Tibial artery (tissue), 4 donors: ENCODE results near the gene FDXR.

Experiments used
- DNase-seq, 2 donors: peaks; one replicate each; pipeline ENCODE4 v3.0.0-alpha.2; 2019
- H3K27ac ChIP-seq, 2 donors: fragments of 200-600 bp; sonication (generic) in 1 of 2; 1 replicate in 1 of 2; 2 replicates in 1 of 2; pipeline ENCODE4 v1.5.1; 2018 to 2019; ENCODE audit warnings: mild to moderate bottlenecking in 1 of 2
- H3K27me3 ChIP-seq, 2 donors: fragments of 200-600 bp; sonication (generic) in 1 of 2; one replicate each; pipeline versions ENCODE4 v1.5.1 to v1.6.0; 2016 to 2019
- H3K36me3 ChIP-seq, 3 donors: fragments of 200-600 bp; sonication (generic) in 2 of 3; one replicate each; pipeline ENCODE4 v1.5.1; 2016 to 2019; ENCODE audit warnings: mild to moderate bottlenecking in 2 of 3
- H3K4me1 ChIP-seq, 4 donors: fragments of 200-600 bp; sonication (generic) in 2 of 4; 1 replicate in 3 of 4; 2 replicates in 1 of 4; pipeline ENCODE4 v1.5.1; 2016 to 2019
- H3K4me3 ChIP-seq, 2 donors: fragments of 200-600 bp; sonication (generic) in 1 of 2; 1 replicate in 1 of 2; 2 replicates in 1 of 2; pipeline ENCODE4 v1.5.1; 2018 to 2019; ENCODE audit warnings: mild to moderate bottlenecking in 2 of 2
- H3K9me3 ChIP-seq, 3 donors: fragments of 200-600 bp; sonication (generic) in 1 of 3; one replicate each; pipeline ENCODE4 v1.5.1; 2016 to 2019
- intact Hi-C: fragments of 100-400 bp; cut with DNase I; formaldehyde crosslinking; loops from one replicate; pipeline ENCODE4 v1.15.0; 2023; ENCODE audit warnings: low total_unique reads
- TF ChIP-seq, protein P1 (sequence below), 2 experiments: fragments of 200-600 bp in 1 of 2; fragments of 450-650 bp in 1 of 2; IDR thresholded peaks; one replicate each; pipeline ENCODE4 v1.5.1; 2017 to 2019; ENCODE audit warnings: antibody characterized with exemption in 2 of 2, mild to moderate bottlenecking in 1 of 2, moderate library complexity in 1 of 2

Gene FDXR

DNA sequence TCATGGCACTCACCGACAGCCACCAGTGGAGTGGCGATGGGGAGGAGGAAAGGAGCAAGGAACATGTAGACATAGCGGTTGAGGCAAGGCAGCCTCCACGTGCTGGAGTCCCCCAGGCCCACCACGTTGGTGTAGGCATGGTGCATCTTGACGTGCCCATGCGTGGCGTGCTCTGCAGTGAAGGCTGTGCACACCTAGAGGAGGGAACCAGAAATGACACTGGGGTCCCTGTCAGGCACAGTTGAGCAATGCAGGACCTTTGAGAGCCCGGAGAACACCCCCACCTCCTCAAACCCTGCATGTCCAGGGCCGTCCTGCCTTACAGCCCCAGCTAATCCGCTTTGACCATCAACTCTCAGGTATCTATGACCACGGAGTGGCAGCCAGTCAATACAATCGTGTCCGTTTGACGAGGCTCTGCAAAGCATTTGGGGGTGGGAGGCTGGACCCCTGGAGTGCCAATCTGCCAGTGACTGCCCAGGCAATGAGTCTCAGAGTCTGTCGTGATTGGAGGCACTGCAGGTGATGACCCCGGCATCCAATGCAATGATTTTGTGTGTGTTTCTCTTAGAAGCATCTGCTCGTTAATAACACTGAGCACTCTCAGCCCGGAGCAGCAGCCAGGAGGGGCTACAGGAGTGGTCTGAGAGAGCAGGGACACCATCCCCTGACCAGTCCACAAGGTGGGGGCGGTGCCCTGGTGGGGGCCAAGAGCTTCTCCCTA is 9.9 kb upstream of the FDXR start:
- no peak for DNase-seq
- Histone ChIP-seq H3K9me3 (no peaks in the 10 kb centered on the region), H3K27me3 (peaks cover 0 to 66% of the 10 kb centered on the region in 2 donors), H3K4me1 (no peaks in the 10 kb centered on the region), H3K4me3 (no peak overlapping the region), H3K36me3 (no peaks in the 10 kb centered on the region), H3K27ac (no peak overlapping the region)
- intact Hi-C loops: no loop called here
- TF ChIP-seq, protein P1, sequence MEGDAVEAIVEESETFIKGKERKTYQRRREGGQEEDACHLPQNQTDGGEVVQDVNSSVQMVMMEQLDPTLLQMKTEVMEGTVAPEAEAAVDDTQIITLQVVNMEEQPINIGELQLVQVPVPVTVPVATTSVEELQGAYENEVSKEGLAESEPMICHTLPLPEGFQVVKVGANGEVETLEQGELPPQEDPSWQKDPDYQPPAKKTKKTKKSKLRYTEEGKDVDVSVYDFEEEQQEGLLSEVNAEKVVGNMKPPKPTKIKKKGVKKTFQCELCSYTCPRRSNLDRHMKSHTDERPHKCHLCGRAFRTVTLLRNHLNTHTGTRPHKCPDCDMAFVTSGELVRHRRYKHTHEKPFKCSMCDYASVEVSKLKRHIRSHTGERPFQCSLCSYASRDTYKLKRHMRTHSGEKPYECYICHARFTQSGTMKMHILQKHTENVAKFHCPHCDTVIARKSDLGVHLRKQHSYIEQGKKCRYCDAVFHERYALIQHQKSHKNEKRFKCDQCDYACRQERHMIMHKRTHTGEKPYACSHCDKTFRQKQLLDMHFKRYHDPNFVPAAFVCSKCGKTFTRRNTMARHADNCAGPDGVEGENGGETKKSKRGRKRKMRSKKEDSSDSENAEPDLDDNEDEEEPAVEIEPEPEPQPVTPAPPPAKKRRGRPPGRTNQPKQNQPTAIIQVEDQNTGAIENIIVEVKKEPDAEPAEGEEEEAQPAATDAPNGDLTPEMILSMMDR (IDR thresholded peaks at IDR 0.05): no peak

DNA sequence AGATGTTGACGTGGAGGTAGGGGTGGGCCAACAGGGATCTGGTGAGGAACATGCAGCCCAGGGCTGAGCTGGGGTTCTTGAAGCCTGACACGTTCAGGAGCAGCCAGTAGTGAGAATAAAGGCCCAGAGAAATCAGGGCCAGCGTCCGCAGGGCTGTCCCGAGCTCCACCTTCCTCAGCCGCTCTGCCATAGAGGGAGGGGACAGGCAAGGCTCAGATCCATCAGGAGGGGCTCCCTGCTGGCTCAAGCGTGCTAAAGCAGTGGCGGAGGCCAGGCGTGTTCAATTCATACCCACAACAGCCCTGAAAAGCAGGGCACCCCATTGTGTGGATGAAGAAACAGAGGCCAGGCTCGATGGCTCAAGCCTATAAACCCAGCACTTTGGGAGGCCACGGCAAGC is 8.3 kb upstream of the FDXR start:
- no peak overlapping the region for H3K27ac ChIP-seq
- H3K27me3 ChIP-seq: peaks cover 0 to 64% of the 10 kb centered on the region in 2 donors
- no peaks in the 10 kb centered on the region for H3K4me1 ChIP-seq

DNA sequence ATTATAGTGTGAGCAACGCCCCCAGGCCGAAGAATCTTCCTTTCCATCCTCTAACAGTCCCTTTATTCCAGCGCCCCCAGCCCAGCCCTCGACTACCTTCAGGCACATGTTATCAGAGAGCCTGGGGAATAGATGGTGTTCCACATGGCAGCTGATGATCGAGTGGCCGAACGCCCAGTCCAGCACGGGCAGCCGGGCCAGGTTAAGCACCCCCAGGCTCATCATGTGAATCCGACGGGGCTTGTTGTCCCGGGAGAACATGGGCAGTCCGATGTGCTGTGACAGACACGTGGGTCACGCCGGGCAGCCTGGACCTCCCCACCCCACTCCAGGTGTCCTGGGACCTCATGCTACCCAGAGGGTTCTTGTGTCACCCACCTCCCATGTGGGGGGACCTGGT is 6.5 kb upstream of the FDXR start:
- TF ChIP-seq, protein P1 (IDR thresholded peaks at IDR 0.05): no peak
- intact Hi-C loops: no loop called here
- no peaks in the 10 kb centered on the region for H3K4me1 ChIP-seq
- H3K27me3 ChIP-seq: peaks cover 0 to 55% of the 10 kb centered on the region in 2 donors
- H3K36me3 ChIP-seq: no peaks in the 10 kb centered on the region
- no peak overlapping the region for H3K4me3 ChIP-seq
- no peak overlapping the region for H3K27ac ChIP-seq
- H3K9me3 ChIP-seq: no peaks in the 10 kb centered on the region
- DNase-seq: no peak

More for the DNA sequence above, 8.3 kb upstream of the FDXR start:
- intact Hi-C loops: no loop called here
- H3K36me3 ChIP-seq: no peaks in the 10 kb centered on the region
- no peaks in the 10 kb centered on the region for H3K9me3 ChIP-seq
- no peak for DNase-seq
- TF ChIP-seq, protein P1 (IDR thresholded peaks at IDR 0.05): no peak
- H3K4me3 ChIP-seq: no peak overlapping the region

DNA sequence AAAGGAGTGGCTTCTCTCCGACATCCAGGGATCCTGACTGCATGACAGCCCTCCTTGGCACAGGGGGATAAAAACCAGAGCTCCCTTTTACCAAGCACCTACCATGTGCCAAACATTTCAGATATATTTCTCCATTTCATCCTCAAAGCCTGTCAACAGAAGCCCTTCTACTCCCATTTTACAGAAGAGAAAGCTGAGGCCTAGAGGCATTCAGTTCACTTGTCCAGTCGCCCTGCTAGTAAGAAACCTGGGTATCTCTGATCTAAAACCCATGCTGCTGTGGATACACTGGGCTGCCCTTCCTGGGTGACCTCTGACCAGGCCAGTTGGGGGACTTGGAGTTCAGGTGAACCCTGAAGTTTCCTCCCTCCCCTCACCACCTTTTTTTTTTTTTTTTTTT is 5.9 kb upstream of the FDXR start:
- Histone ChIP-seq H3K27ac (no peak overlapping the region), H3K4me1 (peaks cover 0 to 6% (median 2%) of the 10 kb centered on the region in 4 donors), H3K36me3 (no peaks in the 10 kb centered on the region), H3K27me3 (peaks cover 0 to 49% of the 10 kb centered on the region in 2 donors), H3K4me3 (no peak overlapping the region), H3K9me3 (no peaks in the 10 kb centered on the region)
- no peak for DNase-seq
- intact Hi-C loops: no loop called here
- TF ChIP-seq, protein P1 (IDR thresholded peaks at IDR 0.05): no peak

DNA sequence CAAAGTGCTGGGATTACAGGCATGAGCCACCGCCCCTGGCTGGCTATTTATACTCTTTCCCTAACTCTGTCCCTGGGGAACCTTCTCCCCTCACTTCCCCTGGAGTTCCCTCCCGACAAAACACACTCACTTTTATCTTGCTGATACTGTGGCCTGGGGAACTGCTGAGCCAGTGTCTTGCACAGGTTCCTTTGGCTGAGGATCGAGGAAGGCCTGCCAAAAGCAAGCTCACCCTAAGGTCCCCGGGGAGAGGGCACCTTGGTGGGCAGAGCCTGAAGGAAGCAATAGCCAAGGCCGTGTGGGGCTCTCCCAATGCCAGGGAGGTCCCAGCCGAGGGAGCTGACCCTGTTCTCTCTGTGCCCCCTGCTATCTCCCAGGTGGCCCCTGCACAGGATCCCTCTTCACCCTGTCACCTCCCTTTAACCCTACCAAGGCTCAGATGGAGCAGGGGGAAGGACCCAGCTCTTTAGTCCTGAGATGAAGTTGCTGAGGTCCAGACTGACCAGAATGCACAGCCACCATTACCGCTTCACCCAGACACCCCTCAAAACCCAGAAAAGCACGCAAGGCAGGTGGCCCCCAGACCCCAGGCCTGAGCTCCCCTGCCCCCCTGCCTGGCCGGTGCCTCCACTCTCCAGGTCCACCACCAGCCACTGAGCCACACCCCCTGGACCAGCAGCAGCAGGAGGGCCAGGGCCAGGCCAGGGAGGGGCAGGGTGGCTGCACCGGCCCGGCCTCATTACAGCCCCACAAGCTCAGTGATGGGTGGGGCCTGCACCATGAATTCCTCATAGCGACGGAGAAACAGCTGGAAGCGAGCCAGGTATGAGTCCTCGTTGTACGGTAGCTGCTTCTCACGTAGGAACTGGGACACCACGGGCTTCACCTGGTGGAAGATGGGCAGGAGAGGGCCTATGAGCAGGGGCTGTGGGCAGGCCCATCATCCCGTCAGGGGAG is 5.1 kb upstream of the FDXR start:
- no peak for DNase-seq
- no peak overlapping the region for H3K27ac ChIP-seq
- intact Hi-C loops: no loop called here
- H3K4me1 ChIP-seq: peaks cover 0 to 6% (median 2%) of the 10 kb centered on the region in 4 donors
- TF ChIP-seq, protein P1 (IDR thresholded peaks at IDR 0.05): no peak
- H3K36me3 ChIP-seq: no peaks in the 10 kb centered on the region
- no peak overlapping the region for H3K4me3 ChIP-seq
- peaks cover 0 to 41% of the 10 kb centered on the region in 2 donors for H3K27me3 ChIP-seq
- H3K9me3 ChIP-seq: no peaks in the 10 kb centered on the region
